ENCODE measurements around the gene CENPX.
"Not testable (repeated sequence)": the region's sequence is repeated elsewhere in the genome, so short reads cannot be mapped to it uniquely, and the experiment has no call there.

- TF ChIP-seq CTCF (IDR thresholded peaks at IDR 0.05; ENCODE audit: extremely low read depth in 1 of 2, insufficient read depth in 1 of 2, low read depth in 1 of 2, low read length in 2 of 2); POLR2A (IDR thresholded peaks at IDR 0.05; ENCODE audit: low read depth, low read length); POLR2AphosphoS5 (IDR thresholded peaks at IDR 0.05; ENCODE audit: insufficient read depth, low read depth, low read length); EZH2 (IDR thresholded peaks at IDR 0.05; ENCODE audit: borderline replicate concordance, low read depth, low read length, severe bottlenecking); MYC (IDR thresholded peaks at IDR 0.05; ENCODE audit: low read depth, low read length); GATA2 (IDR thresholded peaks at IDR 0.05; ENCODE audit: insufficient read depth, insufficient read length, low read depth, low read length); JUN (IDR thresholded peaks at IDR 0.05; ENCODE audit: borderline replicate concordance, insufficient read depth, insufficient read length, low read depth): not testable (repeated sequence)
- TF ChIP-seq, protein P1, sequence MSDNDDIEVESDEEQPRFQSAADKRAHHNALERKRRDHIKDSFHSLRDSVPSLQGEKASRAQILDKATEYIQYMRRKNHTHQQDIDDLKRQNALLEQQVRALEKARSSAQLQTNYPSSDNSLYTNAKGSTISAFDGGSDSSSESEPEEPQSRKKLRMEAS (IDR thresholded peaks at IDR 0.05; ENCODE audit: insufficient read depth, insufficient read length), result not testable (repeated sequence)
Measured at GRCh38 chr17:81981511-81981910, 41.2 kb downstream of the CENPX start.
